Karpas-422 (cell line): ENCODE measurements around the gene PLAC1. TPM values are rescaled to one million over a fixed set of nuclear protein-coding genes. Genes with fewer than 3 reads are reported as not detected.

Source experiments
- DNase-seq: peaks from one replicate; pipeline ENCODE4 v3.0.0-alpha.2; 2015
- H2AFZ ChIP-seq: fragments of 200-600 bp; sonication (generic); 2 replicates; pipeline ENCODE4 v1.6.1; 2014; ENCODE audit warnings: antibody characterized with exemption, low read length, mixed read lengths
- H3K27ac ChIP-seq: fragments of 200-600 bp; sonication (generic); 2 replicates; pipeline ENCODE4 v1.5.1; 2014; ENCODE audit warnings: mild to moderate bottlenecking, low read length, moderate library complexity
- H3K27me3 ChIP-seq: fragments of 200-600 bp; sonication (generic); 2 replicates; pipeline ENCODE4 v1.6.1; 2014; ENCODE audit warnings: low read length, mixed read lengths
- H3K36me3 ChIP-seq: fragments of 200-600 bp; sonication (generic); 2 replicates; pipeline ENCODE4 v1.6.1; 2014; ENCODE audit warnings: low read length, mixed read lengths; ENCODE audit not compliant: insufficient read depth
- H3K4me1 ChIP-seq: fragments of 200-600 bp; sonication (generic); 2 replicates; pipeline ENCODE4 v1.6.1; 2014; ENCODE audit warnings: mild to moderate bottlenecking, low read length, mixed read lengths
- H3K4me2 ChIP-seq: fragments of 200-600 bp; sonication (generic); 2 replicates; pipeline ENCODE4 v1.6.1; 2014; ENCODE audit warnings: low read length, low read depth, mild to moderate bottlenecking; ENCODE audit not compliant: poor library complexity, severe bottlenecking
- H3K4me3 ChIP-seq: fragments of 200-600 bp; sonication (generic); 2 replicates; pipeline ENCODE4 v1.5.1; 2014; ENCODE audit warnings: mild to moderate bottlenecking, antibody characterized with exemption, low read length, mixed read lengths
- H3K79me2 ChIP-seq: fragments of 200-600 bp; sonication (generic); 2 replicates; pipeline ENCODE4 v1.6.1; 2014; ENCODE audit warnings: mild to moderate bottlenecking, low read length, mixed read lengths
- H3K9ac ChIP-seq: fragments of 200-600 bp; sonication (generic); 2 replicates; pipeline ENCODE4 v1.6.0; 2014; ENCODE audit warnings: low read length
- H3K9me2 ChIP-seq: fragments of 200-600 bp; sonication (generic), shearing (Covaris generic); replicated peaks from 2 replicates; pipeline ENCODE4 v1.6.0; 2014; ENCODE audit warnings: mild to moderate bottlenecking, low read length, moderate library complexity; ENCODE audit not compliant: insufficient read depth
- H3K9me3 ChIP-seq: fragments of 300-700, 200-600 bp; sonication (generic); 2 replicates; pipeline ENCODE4 v1.6.1; 2014; ENCODE audit warnings: low read length, mixed read lengths
- H4K20me1 ChIP-seq: fragments of 200-600 bp; sonication (generic); 2 replicates; pipeline ENCODE4 v1.6.1; 2014; ENCODE audit warnings: mild to moderate bottlenecking, antibody characterized with exemption, low read length, low read depth; ENCODE audit not compliant: insufficient read depth
- total RNA-seq: library from RNA; depleted of rRNA; stranded (reverse); fragments of >200 nt; shearing (Covaris generic); gene quantifications from 2 replicates; pipeline ENCODE4 v1.2.3, GENCODE V29; 2014; ENCODE audit warnings: low replicate concordance

Gene PLAC1
- total RNA-seq, 1 experiment from 2014 or later: not detected

DNA sequence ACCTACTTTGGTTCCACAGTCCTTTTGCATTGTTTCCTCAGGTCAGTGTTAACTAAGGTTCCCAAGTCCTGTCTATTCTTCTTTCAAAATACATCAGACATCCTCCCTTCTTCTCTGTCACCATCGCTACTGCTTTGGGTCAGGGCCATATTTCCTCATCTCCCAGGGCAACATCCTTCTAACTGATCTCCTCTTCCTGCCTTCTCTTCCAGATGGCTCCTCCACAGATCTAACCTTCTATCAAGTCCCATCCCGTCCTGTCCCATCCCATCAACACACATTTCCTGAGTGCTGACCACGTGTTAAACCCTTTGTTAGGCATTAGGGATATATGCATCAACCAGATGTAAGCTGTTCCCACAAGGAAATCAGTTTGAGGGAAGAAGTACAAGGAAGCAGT is 25.9 kb downstream of the PLAC1 start:
- DNase-seq: no peak

DNA sequence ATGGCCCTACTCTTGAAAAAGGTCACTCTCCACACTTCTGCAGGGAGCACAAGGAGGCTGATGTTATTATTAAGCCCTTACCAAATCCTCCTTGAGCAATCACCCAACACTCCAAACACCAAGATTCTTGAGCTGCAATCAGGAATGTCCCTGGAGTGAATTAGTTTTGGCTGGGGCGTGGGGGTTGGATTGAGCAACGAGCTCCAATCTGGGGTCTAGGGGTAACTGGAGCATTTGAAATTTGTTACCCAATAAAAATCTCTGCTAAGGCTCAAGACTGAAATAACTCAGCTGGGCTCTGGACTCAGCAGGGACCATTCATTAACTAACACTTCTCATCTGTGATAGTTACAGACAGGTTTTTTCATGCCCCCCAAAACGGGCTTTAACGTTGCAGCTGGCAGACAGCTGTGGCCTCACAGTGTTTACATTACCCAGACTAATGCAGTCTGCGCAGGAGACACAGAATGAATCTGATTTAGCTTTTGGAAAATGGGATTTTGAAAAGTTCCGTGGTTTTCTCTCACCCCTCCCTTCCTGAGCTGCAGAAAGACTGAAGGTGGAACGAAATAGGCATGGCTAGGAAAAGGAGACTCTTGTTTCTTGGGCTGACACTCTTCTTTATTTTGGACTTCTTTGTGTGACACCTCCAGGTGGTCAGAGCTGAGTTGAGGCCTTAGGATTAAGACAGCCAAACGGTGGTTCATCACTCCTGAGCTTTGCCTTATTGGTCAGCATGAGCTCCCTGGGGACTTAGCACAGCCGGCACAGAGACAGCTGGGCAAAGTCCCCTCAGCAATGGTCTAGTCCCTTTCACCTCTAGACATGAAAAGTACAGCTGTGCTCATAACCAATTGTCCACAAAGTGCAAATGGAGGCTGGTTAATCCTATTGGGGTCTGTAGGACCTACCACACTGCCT is 26.6 kb downstream of the PLAC1 start:
- Histone ChIP-seq H3K36me3 (no peaks in the 10 kb centered on the region), H4K20me1 (no peaks in the 10 kb centered on the region), H3K9me3 (no peaks in the 10 kb centered on the region), H3K4me2 (no peak overlapping the region), H3K9me2 (no peaks in the 10 kb centered on the region), H3K9ac (no peak overlapping the region), H3K4me3 (no peak overlapping the region), H3K79me2 (no peaks in the 10 kb centered on the region), H3K27ac (no peak overlapping the region), H2AFZ (no peak overlapping the region), H3K27me3 (no peaks in the 10 kb centered on the region), H3K4me1 (no peaks in the 10 kb centered on the region)
- DNase-seq: no peak

More for the DNA sequence above, 25.9 kb downstream of the PLAC1 start:
- Histone ChIP-seq H3K4me2 (no peak overlapping the region), H3K4me1 (no peaks in the 10 kb centered on the region), H3K27me3 (no peaks in the 10 kb centered on the region), H4K20me1 (no peaks in the 10 kb centered on the region), H3K79me2 (no peaks in the 10 kb centered on the region), H3K9me2 (no peaks in the 10 kb centered on the region), H3K9ac (no peak overlapping the region), H3K36me3 (no peaks in the 10 kb centered on the region), H3K4me3 (no peak overlapping the region), H3K27ac (no peak overlapping the region), H3K9me3 (no peaks in the 10 kb centered on the region), H2AFZ (no peak overlapping the region)

DNA sequence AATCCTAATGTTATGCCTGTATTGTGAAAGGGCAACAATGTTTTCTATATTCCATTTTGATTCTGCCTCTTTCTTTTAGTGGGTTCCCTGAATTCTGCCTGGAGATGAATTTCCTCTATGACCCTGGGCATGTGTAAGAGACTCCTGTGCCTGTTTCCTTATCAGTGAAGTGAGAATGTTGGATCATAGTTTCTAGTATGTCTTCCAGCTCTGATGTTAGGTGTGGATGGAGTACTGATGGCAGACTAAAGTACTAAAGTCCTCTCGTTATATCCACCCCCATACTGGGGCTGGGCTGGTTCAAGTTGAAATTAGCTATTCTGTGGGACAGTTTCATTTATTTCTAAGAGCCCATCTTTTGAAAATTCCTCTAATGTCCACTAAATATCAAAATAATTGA is 29.6 kb downstream of the PLAC1 start:
- DNase-seq: no peak
- no peak overlapping the region for H3K9ac ChIP-seq
- H3K27ac ChIP-seq: no peak overlapping the region
- no peaks in the 10 kb centered on the region for H3K4me1 ChIP-seq
- no peaks in the 10 kb centered on the region for H3K9me3 ChIP-seq
- no peaks in the 10 kb centered on the region for H3K27me3 ChIP-seq
- no peaks in the 10 kb centered on the region for H4K20me1 ChIP-seq
- no peaks in the 10 kb centered on the region for H3K36me3 ChIP-seq
- no peak overlapping the region for H2AFZ ChIP-seq
- H3K4me2 ChIP-seq: no peak overlapping the region
- H3K79me2 ChIP-seq: no peaks in the 10 kb centered on the region
- no peaks in the 10 kb centered on the region for H3K9me2 ChIP-seq
- H3K4me3 ChIP-seq: no peak overlapping the region

DNA sequence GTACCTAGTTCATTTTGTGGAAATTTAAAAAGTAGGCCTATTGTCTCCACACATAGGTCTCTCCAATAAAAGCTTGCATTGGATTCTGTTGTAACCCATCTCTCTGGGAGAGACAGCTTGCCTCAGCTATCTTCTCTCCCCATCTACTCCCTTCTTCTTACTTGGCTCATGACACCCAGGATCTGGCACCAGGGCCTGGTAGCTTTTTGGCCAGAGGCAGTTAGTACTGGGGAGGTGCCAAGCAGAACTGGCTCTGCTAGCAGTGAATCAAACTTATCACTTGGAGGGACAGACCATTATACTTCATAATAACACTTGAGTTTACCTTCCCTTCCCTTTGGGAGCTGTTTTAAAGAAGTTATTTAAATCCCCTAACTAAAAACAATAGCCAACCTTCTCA is 31.8 kb downstream of the PLAC1 start:
- Histone ChIP-seq H3K4me1 (no peaks in the 10 kb centered on the region), H2AFZ (no peak overlapping the region), H3K36me3 (no peaks in the 10 kb centered on the region), H3K9ac (no peak overlapping the region), H3K9me2 (no peaks in the 10 kb centered on the region), H3K4me3 (no peak overlapping the region), H3K27ac (no peak overlapping the region), H4K20me1 (no peaks in the 10 kb centered on the region), H3K4me2 (no peak overlapping the region), H3K9me3 (no peaks in the 10 kb centered on the region), H3K79me2 (no peaks in the 10 kb centered on the region), H3K27me3 (0 out of 2 replicates have a peak, but pooled peaks cover 3% of the 10 kb centered on the region)
- no peak for DNase-seq

DNA sequence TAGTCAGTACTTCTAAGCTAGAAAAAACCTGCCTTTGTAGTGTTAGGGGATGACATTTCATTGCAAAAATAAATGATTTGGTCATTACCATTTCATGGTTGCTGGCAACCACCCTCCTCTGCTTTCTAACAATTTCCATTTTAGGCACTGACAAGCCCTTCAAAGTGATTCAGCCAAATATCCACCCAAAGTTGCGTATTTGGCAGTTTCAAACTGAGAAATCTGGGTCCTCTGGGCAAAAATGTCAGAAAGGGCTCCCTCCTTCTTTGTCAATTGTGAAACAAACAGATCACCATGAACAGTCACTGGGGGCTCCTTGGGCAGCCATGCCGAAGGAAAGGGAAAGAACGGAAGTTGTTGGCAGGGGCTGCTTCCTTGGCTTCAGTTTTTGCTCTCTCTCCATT is 33.0 kb downstream of the PLAC1 start:
- Histone ChIP-seq H3K27me3 (0 out of 2 replicates have a peak, but pooled peaks cover 3% of the 10 kb centered on the region), H3K27ac (no peak overlapping the region), H3K4me1 (no peaks in the 10 kb centered on the region), H3K9ac (no peak overlapping the region), H3K36me3 (no peaks in the 10 kb centered on the region), H3K4me3 (no peak overlapping the region), H2AFZ (no peak overlapping the region), H3K4me2 (no peak overlapping the region), H4K20me1 (no peaks in the 10 kb centered on the region), H3K9me2 (no peaks in the 10 kb centered on the region), H3K79me2 (no peaks in the 10 kb centered on the region), H3K9me3 (no peaks in the 10 kb centered on the region)
- no peak for DNase-seq

DNA sequence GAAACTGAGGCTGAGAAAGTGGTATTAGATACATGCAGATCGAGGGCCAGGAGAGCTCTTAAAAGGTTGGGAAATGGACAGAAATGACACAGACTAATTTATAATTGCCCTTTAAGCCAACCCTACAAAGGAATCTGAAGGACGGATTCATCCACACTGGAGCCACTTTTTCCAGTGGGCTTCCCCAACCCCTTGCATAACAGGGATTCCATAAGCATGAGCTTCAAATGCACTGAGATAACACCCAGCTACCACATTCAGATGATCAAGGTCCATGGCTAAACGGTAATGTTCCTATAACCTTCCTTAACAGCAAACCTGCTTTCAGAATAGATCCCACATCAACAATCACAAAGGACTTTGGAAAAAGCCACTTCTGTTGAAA is 34.2 kb downstream of the PLAC1 start:
- no peak overlapping the region for H3K27ac ChIP-seq
- H2AFZ ChIP-seq: no peak overlapping the region
- H3K36me3 ChIP-seq: no peaks in the 10 kb centered on the region
- no peak overlapping the region for H3K4me2 ChIP-seq
- no peaks in the 10 kb centered on the region for H3K79me2 ChIP-seq
- H3K9ac ChIP-seq: no peak overlapping the region
- H3K9me3 ChIP-seq: no peaks in the 10 kb centered on the region
- DNase-seq: no peak
- H3K4me3 ChIP-seq: no peak overlapping the region
- no peaks in the 10 kb centered on the region for H3K9me2 ChIP-seq
- H3K4me1 ChIP-seq: no peaks in the 10 kb centered on the region
- no peaks in the 10 kb centered on the region for H4K20me1 ChIP-seq
- 0 out of 2 replicates have a peak, but pooled peaks cover 3% of the 10 kb centered on the region for H3K27me3 ChIP-seq

DNA sequence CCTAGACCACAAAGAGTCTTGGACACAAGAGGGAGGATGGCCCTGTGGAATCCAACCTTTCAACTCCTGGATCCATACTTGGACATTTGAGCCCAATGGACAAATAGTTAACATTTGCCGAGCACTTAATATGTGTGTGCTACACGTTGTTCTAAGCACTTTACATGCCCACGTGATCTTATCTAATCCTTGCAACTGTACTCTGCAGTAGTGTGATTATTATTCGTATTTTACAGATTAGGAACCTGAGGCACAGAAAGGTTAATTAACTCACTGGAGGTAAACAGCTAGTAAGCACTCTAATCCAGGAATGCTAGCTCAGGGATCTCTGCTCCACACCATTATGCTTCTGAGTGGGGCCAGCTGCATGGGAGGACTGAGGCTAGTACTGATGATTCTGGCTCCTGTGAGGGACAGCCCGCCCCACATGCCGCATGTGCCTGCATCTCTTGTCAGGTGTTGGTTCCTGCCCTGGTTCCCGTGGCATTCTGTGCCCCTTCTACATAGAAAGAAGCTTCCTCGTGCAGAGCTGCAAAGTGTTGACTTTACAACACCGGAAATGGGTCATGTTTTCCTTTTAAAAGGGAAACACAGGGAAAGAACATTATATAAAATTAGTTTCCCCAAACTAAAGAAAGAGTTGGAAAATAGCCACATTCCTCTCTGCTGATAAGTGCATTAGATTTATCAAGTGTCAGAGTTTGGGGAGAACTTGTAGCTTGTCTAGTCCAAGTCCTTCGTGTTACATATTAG is 34.8 kb downstream of the PLAC1 start:
- no peak overlapping the region for H3K4me2 ChIP-seq
- no peak overlapping the region for H3K9ac ChIP-seq
- no peak overlapping the region for H2AFZ ChIP-seq

DNA sequence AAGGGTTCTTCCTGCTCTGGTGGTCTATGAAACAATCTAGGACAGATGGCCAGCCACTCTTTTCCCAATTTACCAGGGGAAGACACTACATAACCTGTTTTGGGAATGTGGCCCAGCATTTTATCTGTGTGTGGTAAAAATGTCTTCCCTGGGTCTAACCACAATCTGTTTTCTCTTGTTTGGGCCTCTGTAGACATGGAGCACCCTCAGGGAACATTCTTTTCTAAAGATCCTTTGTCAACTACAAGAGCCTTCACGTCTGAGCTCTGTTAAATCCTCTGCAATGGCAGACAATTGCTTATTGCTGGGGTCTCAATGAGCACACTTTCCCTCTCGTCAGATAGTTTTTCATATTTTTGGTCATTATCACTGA is 35.5 kb downstream of the PLAC1 start:
- no peaks in the 10 kb centered on the region for H4K20me1 ChIP-seq
- no peaks in the 10 kb centered on the region for H3K9me2 ChIP-seq
- no peak overlapping the region for H3K9ac ChIP-seq
- no peaks in the 10 kb centered on the region for H3K4me1 ChIP-seq
- H2AFZ ChIP-seq: no peak overlapping the region
- H3K4me3 ChIP-seq: no peak overlapping the region
- H3K27ac ChIP-seq: no peak overlapping the region
- no peak overlapping the region for H3K4me2 ChIP-seq
- H3K36me3 ChIP-seq: no peaks in the 10 kb centered on the region
- 0 out of 2 replicates have a peak, but pooled peaks cover 3% of the 10 kb centered on the region for H3K27me3 ChIP-seq
- H3K79me2 ChIP-seq: no peaks in the 10 kb centered on the region
- DNase-seq: no peak
- no peaks in the 10 kb centered on the region for H3K9me3 ChIP-seq

More for the DNA sequence above, 34.8 kb downstream of the PLAC1 start:
- H3K9me3 ChIP-seq: no peaks in the 10 kb centered on the region
- H3K27me3 ChIP-seq: 0 out of 2 replicates have a peak, but pooled peaks cover 3% of the 10 kb centered on the region
- H3K9me2 ChIP-seq: no peaks in the 10 kb centered on the region
- no peak overlapping the region for H3K27ac ChIP-seq
- H3K4me3 ChIP-seq: no peak overlapping the region
- H3K36me3 ChIP-seq: no peaks in the 10 kb centered on the region
- H3K4me1 ChIP-seq: no peaks in the 10 kb centered on the region
- no peaks in the 10 kb centered on the region for H3K79me2 ChIP-seq
- no peak for DNase-seq
- H4K20me1 ChIP-seq: no peaks in the 10 kb centered on the region
